IPS DF 4.7 (cell line): ENCODE results near the gene CCDC171.

Experiments
- DNase-seq: peaks from one replicate; pipeline ENCODE4 v3.0.0-alpha.2; 2013; ENCODE audit warnings: low spot score; ENCODE audit errors: extremely low read depth

The CCDC171 gene

GRCh38 chr9:15977438-15977837 is 424.6 kb downstream of the CCDC171 start:
- no peak for DNase-seq

- DNase-seq, result no peak
These were observed 429.3 kb downstream of the CCDC171 start for GRCh38 chr9:15982182-15982581.

- DNase-seq, result no peak
These were observed 446.8 kb downstream of the CCDC171 start for GRCh38 chr9:15999422-16000339.

GRCh38 chr9:16000811-16001210 is 448.0 kb downstream of the CCDC171 start:
- no peak for DNase-seq

- DNase-seq, result no peak
These were observed 449.0 kb downstream of the CCDC171 start for GRCh38 chr9:16001856-16002255.

- DNase-seq, result no peak
These were observed 450.0 kb downstream of the CCDC171 start for GRCh38 chr9:16002816-16003215.

- no peak for DNase-seq
These were observed 450.9 kb downstream of the CCDC171 start for GRCh38 chr9:16003785-16004184.

GRCh38 chr9:16004613-16005012 is 451.8 kb downstream of the CCDC171 start:
- DNase-seq, result no peak

GRCh38 chr9:16010221-16010620 is 457.4 kb downstream of the CCDC171 start:
- no peak for DNase-seq

- DNase-seq, result no peak
These were observed 459.8 kb downstream of the CCDC171 start for GRCh38 chr9:16012621-16013020.

GRCh38 chr9:16013366-16013765 is 460.5 kb downstream of the CCDC171 start:
- no peak for DNase-seq

GRCh38 chr9:16013826-16014225 is 461.0 kb downstream of the CCDC171 start:
- DNase-seq, result no peak

GRCh38 chr9:16022228-16022627 is 469.4 kb downstream of the CCDC171 start:
- DNase-seq, result no peak

GRCh38 chr9:16023446-16023845 is 470.6 kb downstream of the CCDC171 start:
- no peak for DNase-seq
